Measurements from ENCODE around the gene APBA2.

APBA2 gene

DNA sequence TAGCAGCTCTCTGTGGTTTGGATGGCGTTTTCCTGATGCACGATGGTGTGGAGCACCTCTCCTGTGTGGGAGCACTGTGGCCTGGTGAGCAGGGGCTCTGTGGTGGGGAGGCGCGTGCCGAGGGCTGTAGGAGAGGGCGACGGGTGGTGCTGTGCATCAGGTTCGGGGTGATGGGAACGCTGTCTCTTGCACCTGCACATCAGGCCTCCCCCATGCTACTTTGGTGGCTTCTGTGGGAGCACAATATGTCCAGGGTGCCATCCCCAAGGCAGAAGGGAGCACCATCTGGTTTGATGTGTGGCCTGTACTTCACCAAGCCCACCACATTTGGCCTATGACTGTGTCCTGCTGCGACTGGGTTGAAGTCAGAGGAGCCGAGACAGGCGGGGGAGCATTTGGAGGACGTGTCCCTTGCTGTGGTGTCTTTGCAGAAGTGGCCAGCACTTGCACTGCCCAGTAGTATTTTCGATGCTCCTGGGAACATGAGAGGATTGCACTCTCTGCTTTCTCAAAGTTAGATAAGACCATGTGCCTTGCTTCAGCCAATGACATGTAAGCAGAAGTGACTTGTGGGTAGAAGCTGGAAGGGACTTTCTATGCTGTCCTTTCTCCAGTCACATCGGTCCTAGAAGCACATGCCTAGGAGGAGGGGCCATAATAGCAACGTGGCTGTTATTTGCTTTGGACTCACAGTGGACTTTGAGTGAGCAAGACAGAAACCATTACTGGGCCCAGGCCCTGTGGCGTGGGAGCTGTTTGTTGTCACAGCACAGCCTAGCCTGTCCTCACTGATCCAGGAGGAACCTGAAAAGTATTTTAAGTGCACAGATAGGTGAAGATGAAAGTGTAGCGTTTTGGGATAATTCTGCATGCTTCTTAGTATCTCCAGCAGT is 72.1 kb downstream of the APBA2 start:
- no peak for DNase-seq (ENCODE audit: low read depth)

DNA sequence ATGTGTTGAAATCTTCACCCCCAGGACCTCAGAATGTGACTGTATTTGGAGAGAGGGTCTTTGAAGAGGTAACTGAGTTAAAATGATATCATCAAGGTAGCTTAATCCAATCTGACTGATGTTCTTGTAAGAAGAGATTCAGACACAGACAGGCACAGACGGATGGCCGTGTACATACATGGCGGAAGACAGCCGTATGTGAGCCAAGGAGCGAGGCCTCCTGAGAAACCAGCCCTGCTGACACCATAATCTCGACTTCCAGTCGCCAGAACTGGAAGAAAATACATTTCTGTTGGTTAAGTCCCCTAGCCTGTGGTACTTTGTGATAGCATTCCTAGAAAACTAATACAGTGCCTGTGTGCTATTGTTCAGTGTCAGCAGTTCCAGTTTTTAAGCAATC is 73.6 kb downstream of the APBA2 start:
- DNase-seq (ENCODE audit: low read depth), result no peak

DNA sequence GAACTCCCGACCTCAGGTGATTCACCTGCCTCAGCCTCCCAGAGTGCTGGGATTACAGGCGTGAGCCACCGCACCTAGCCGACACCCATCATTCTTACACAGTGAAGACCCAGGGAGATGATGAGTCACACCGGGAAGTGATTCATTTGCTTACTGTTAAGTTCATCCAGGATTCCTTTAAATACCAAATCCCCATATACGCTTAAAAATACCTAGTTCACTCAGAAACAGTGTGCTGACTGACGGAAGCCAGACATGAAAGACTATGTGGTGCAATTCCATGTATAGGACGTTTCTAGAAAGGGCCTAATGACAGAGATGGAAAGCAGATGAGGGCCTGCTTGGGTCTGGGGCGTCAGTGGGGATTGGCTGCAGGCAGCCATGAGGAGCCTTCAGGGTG is 75.2 kb downstream of the APBA2 start:
- peak; percentile 87 for DNase-seq (ENCODE audit: low read depth)

DNA sequence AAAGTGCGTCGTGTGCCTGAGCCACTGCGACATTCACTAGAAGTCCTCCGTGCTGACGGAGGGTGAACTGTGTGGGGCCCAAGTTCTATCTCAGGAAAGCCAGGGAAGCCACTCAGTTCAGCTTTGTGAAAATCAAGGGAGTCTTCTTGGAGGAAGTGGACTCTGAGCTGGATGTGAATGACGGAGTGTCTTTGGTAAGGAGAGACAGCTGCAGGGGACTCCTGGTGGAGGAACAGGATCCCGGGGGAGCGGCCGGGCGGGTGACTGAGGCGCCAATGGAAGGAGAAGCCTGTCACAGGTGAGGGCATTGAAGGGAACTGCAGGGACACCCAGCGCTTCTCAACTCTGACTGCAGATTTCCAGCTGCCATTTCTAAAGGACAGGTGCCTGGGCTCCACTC is 75.6 kb downstream of the APBA2 start:
- no peak for DNase-seq (ENCODE audit: low read depth)

DNA sequence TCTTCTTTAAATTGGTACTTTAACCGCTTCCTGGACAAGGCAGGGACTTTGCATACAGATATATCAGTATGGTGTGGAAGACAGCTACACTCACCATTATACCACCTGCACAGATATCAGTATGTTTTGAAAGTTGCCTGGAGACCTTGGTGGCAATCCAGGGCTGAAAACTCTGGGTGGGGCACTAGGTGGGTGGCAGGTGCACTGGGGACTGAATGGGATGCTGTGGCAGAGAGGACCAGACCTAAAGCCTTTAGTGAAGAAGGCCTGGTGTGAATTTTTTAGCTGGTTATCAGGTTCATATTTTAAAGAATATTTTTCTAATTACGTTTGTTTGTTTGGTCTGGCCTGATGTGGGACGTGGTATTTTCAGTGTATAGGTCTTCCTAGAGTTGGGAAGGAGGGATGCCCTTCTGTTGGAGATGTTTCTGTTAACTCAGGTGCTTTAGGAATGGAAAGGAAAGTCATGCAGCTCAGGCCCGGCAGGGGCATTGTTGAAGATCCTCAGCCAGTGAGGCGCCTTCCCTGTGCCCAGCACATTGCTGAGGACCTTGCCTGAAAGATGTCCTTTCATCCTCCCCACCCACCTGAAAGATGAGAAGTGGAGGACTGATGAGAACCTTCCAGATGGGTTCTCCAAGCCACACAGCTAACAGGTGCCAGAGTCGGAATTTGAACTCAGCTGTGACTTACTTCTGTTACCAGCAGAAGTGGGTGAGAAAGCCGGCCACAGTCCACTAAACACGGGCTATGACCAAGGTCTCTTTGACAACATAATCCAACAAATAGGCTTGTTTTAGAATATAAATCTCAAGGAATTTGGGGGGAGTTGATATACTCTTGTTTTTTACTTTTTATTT is 77.3 kb downstream of the APBA2 start:
- DNase-seq (ENCODE audit: low read depth), result no peak

DNA sequence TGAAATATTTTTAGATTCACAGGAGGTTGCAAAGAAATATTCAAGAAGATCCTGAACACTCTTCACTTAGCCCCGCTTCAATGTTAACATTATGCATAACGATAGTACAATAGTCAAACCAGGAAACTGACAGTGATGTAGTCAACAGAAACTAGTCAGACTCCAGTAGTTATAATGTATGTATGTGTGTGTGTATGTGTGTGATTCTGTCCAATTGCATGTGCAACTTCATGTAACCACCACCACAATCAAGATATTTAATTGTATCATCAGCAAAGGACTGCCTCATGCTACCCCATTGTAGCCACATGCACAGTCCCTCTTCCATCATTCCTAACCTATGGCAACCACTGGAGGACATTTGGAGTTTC is 77.9 kb downstream of the APBA2 start:
- DNase-seq (ENCODE audit: low read depth), result no peak

DNA sequence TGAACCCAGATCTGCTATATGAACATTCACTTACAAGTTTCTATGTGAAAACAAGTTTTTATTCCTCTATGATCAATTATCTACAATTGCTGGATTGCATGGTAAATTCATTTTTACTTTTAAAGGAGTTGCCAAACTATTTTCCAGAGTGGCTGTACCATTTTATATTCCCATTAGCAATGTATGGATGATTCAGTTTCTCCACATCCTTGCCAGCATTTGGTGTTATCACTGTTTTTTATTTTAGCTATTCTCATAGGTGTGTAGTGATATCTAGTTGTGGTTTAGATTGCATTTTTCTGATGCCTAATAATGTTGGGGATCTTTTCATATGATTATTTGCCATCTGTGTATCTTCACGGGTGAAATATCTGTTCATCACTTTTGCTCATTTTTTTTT is 78.3 kb downstream of the APBA2 start:
- DNase-seq (ENCODE audit: low read depth), result no peak

DNA sequence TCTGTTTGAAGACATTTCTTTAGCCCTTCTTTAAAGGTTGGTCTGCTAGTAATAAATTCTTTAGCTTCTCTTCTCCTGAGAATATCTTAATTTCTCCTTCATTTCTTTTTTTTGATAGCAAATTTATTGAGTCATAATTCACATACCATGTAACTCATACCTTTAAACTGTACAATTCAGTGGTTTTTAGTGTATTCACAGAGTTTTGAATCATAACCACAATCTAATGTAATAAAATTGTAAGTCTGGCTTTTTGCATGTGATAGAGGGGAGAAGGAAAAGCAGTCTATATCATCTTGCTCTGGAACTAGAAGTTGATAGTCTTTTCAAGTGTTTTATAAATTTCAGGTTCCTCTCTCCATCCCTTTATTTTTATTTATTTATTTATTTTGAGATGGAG is 81.3 kb downstream of the APBA2 start:
- no peak for DNase-seq (ENCODE audit: low read depth)

DNA sequence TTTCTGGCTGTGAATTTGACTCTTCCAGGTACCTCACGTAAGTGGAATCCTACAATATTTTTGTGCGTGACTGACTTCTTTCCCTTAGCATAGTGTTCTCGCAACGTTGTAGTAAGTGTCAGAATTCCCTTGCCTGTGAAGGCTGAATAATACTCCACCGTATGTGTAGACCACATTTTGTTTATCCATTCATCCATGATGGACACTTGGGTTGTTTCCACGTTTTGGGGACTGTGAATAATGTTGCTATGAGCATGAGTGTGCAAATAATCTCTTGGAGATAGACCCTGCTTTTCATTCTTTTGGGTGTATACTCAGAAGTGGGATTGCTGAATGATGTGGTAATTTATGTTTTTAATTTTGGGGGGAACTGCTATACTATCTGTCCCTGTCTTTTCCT is 82.2 kb downstream of the APBA2 start:
- no peak for DNase-seq (ENCODE audit: low read depth)

DNA sequence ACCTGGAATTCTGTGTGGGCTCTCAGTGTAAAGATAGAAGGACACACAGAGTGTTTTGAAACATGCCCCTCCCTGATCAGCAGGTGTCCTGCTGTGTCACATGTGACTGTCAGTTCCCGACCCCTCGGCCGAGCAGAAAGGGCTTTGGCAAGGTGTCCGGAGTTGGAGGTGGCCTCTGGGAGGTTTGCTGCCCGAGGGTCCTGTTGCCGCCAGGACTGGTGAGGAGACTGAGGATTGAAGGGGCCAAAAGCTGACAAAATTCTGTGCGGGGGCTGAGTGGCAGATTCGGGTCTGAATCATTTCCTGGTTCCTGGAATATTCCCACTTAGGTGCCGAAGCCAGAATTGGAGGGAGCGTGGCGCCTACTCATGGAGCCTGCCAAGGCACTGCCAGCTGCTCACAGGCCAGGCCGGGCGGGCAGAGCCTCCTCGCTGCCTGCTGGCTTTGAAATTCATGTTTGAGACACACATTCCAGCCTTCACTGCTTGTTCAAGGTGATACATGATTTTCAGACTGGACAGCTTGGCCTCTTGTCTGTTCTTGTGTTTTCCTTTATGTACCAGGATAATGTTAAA is 83.8 kb downstream of the APBA2 start:
- no peak for DNase-seq (ENCODE audit: low read depth)

DNA sequence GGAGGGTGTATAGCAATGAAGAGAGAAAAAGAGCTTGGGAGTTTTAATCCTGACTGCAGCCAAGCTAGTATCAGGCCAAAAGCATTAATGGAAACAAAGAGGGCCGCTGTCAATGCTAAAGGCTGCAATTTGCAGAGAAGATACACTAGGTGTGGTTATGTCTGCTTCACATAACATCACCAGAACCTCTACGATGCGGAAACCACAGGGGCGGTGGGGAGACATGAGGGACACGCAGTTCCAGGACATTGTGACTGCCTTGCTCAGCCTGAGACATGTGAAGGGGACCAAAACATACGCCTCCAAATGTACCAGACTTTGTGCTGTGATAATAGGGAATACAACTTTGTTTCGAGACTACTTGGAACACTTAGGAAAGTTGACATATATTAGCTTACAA is 88.4 kb downstream of the APBA2 start:
- no peak for DNase-seq (ENCODE audit: low read depth)

DNA sequence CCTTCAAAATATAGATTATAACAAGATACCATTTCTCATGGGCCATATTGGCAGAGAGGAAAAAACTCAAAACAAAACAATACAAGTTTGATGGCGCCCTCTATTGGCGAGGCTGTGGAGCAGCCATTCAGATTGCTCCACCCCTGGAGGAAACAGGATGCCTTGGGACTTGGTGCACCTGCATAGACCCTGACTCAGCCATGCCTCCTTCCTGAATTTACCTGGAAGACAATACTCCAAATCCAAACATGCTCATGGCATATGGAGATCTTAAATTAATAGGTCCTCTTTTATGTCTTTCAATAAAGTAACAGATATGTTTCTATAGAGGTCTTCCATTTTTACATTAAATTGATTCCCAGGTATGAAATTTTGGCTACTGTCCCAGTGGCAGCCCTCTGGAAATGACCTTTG is 90.0 kb downstream of the APBA2 start:
- no peak for DNase-seq (ENCODE audit: low read depth)

DNA sequence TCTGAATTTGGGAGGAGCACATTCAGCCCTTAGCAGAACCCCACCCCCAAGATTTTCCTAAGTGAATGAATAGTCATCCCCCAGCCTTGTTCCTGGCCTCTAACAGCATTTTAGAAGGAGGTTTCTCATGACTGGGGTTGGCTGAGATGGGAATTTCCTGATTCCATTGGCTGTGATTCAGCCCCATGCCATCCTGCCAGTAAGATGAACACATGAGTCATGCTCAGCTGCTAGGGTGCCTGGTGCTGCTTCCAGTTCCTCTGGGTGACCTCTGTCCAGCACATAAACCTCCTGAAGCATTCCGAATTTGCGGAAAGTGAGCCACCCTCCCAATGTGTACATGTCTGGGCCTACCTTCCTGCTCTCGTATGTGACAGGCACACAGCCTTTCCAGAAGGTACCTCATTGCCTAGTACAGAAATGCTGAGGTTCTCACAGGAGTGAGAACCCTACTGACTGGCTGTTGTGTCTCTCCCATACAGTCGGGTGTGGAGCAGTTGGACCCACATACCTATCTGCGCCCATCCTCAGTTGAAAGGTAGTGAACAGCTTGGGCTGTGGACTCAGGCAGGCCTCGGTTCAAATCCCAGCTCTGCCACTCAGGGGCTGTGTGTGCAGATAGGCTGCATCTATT is 91.7 kb downstream of the APBA2 start:
- peak; percentile 94 for DNase-seq (ENCODE audit: low read depth)

DNA sequence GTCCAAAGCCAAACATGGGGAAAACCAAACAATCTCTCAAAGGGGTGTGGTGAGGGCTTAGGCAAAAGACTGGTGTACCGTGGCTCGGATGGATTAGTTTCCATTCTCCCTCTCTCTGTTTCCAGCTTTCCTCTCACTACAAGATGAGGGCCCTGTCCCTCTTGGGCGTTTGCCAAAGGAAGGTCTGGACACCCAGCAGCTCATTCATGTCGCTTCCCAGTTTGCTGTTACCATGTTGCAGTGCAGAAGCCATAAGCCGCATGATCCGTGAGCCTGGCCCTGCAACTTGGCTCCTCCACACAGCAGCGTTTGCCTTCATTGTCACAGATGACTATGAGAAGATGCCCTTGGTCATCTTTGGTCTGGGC is 92.2 kb downstream of the APBA2 start:
- DNase-seq (ENCODE audit: low read depth), result no peak

DNA sequence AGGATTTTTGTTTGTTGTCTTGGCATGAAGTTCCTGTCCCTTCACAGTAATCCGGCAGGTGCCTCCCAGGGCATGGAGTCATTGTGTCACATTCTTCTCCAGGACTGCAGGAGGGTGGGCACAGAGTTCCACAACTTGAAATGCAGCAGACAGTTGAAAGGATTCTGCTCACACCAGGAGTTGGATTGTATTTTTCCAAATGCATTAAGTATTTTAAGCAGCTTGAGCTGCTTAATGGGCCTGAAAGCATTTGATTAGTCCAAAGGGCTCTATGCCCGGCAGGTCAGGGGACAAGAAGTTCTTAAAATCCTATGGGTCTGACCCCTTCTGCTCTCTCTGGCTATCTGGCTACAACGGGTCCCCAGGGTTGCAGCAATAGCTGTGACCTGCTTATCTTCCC is 92.9 kb downstream of the APBA2 start:
- DNase-seq (ENCODE audit: low read depth), result no peak

DNA sequence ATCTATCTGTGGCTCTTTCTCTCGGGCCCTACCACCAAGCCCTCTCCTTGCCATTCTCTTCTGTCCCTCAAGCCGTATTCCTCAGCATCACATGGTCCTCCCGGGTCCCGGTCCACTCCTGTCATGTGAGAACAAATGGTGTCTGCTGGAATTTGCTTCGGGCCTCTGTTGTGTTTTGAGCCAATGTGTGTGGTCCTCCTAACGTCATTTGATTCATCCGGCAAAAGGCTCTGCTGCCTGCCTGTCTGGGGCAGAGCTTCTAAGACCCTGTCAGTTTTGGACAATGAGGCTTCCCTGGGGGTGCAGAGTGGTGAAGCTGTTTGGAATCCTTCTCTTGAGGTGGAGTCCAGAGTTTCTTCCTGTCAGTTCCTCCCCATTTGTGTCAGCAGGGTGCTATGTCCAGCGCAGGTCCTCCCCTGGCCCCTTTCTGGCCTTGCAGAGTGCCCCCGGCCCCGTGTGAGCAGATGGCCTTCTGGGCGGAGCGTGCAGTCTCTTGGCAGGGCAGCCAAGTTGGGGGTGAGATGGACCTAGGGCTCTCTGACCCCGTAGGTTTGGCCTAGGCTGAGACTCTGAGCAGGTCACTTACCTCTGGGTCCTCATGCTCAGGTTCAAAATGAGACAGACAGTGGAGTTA is 93.6 kb downstream of the APBA2 start:
- no peak for DNase-seq (ENCODE audit: low read depth)

DNA sequence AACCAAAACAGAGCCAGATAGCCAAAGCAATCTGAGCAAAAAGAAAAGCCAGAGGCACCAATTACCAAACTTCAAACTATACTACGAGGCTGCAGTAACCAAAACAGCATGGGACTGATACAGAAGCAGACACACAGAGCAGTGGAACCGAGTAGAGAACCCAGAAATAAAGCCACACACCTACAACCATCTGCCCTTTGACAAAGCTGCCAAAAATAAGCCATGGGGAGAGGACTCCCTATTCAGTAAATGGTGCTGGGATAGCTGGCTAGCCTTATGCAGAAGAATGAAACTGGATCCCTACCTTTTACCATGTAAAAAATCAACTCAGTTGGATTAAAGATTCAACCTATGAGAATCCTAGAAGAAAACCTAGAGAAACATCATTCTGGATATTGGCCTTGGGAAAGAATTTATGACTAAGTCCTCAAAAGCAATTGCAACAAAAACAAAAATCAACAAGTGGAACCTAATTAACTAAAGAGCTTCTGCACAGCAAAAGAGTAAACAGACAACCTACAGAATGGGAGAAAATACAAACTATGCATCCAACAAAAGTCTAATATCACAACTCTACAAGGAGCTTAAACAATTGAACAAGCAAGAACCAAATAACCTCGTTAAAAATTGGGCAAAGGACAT is 95.1 kb downstream of the APBA2 start:
- DNase-seq (ENCODE audit: low read depth), result no peak

DNA sequence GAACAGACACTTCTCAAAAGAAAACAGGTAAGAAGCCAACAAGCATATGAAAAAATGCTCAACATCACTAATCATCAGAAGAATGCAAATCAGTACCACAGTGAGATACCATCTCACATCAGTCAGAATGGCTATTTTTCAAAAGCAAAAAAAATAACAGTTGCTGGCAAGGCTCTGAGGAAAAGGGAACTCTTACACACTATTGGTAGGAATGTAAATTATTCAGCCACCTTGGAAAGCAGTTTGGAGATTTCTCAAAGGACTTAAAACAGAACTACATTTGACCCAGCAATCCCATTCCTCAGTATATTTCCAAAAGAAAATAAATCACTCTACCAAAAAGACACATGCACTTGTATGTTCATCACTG is 95.6 kb downstream of the APBA2 start:
- DNase-seq (ENCODE audit: low read depth), result no peak

DNA sequence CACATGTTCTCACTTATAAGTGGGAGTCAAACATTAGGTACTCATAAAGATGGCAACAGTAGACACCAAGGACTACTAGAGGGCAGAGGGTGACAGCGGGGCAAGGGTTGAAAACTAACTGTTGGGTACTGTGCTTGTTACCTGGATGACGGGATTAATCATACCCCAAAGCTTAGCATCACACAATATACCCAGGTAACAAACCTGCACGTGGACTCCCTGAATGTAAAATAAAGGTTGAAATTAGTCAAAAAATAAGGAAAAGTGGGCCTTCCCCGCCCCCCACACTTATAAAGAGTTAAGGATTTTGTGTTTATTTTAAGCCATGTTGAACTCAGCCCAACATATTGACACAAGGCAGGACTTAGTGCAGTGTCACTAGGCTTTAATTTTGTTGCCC is 96.1 kb downstream of the APBA2 start:
- DNase-seq (ENCODE audit: low read depth), result no peak

DNA sequence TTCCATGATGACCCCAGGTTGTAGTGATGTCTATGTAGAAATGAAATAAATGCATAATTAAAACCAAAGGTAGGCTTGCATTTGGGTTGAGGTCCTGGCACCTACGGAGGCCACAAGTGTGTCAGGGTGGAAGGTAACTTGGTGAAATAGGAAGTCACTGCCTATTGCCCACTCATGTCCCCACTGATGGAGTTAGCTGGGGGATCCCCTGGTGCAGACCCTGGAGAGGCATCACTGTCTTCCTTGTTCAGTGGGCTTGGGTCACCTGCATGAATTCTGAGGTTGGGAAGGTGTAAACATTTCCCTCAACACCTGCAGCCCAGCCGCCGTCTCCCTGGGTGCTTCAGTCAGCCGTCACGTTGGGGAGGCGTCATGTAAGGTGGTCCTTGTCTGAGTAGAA is 97.1 kb downstream of the APBA2 start:
- no peak for DNase-seq (ENCODE audit: low read depth)

DNA sequence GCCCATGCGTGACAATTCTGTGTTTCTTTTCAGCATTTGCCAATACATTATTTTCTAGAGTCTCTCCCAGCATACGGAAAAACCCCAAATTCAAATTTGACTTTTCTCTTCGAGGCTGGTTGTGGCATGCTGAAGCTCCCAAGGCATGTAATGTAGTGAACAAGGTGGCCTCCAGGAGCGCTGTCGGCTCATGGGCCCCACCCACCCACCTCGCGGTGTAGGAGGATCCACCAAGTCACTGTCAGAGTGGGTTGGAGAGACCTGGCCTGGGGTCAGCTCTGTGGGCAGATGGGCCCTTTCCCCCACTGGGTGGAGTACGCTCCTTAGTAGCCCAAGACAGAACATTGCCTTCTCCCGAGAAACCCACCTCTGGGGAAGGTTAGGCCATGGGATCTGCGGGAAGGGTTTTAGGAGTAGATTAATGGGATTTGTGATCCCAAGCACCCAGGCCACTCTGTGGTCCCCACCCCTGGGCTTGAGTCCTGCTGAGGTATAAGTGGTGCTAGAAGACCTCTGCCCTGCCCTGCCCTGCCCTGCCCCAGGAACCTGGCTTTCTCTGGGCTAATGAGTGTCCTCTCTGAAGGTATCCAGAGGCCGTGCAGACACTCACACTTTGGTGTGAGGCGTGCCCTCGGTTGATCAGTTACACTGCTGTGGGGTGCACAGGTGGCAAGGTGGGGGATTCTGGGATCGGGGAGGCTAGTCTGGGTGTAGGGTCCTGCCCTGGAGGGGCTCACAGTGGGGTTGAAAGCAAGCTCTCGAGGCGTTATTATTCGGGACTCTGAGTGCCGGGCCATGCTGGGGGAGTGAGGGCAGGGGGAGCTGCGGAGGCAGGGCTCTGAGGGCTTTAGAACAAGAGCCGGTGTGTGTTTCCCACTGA is 97.9 kb downstream of the APBA2 start:
- DNase-seq (ENCODE audit: low read depth), result no peak
